ENCODE results near the gene NBPF11. TPM values are rescaled to one million over a fixed set of nuclear protein-coding genes. Genes with fewer than 3 reads are reported as not detected.
A peak's percentile ranks its signal among the peaks of the same experiment; 100 is the strongest.
"Not testable (repeated sequence)": the region's sequence is repeated elsewhere in the genome, so short reads cannot be mapped to it uniquely, and the experiment has no call there.

Gene NBPF11
- total RNA-seq, 2 donors from 2014 or later: 10.1 to 10.2 TPM

- no CpG with 5 or more reads among the region's 54 CpGs for WGBS, 2 donors
These were observed 73.2 kb downstream of the NBPF11 start for GRCh38 chr1:148078632-148079519.

DNA sequence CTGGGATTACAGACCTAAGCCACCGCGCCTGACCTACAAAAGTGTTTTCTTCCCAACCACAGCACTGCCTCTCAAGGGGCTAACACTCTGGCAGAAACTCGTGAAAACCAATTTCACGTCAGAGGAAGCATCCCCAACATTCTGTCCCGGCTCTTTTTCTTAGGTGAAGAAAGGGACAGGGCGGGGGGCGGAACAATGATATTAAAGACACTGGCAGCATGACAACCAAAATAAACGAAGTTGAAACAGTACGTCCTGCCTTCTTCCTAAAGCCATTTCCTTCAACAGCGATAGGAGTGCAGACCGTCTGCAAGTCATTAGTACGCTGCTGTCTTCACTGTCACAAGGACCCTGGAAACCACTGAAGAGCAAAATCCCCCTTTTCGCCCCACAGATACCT lies 74.0 kb downstream of the NBPF11 start:
- H3K27me3 ChIP-seq; H3K27ac ChIP-seq; DNase-seq; H3K4me3 ChIP-seq; H3K4me1 ChIP-seq; H3K9me3 ChIP-seq; intact Hi-C loops (cut with DNase I); H3K36me3 ChIP-seq (replicated peaks in 1 of 2; ENCODE audit: insufficient read depth in 1 of 2, low read depth in 2 of 2): not testable (repeated sequence)
- whole genome bisulfite sequencing, 2 donors: no CpG with 5 or more reads among the region's 13 CpGs
- ATAC-seq: peak; percentile 24

More at GRCh38 chr1:148078632-148079519, 73.2 kb downstream of the NBPF11 start:
- H3K36me3 ChIP-seq (replicated peaks in 1 of 2; ENCODE audit: insufficient read depth in 1 of 2, low read depth in 2 of 2); intact Hi-C loops (cut with DNase I); DNase-seq; H3K27ac ChIP-seq; H3K27me3 ChIP-seq; H3K9me3 ChIP-seq; H3K4me3 ChIP-seq; H3K4me1 ChIP-seq: not testable (repeated sequence)
- ATAC-seq: peak; percentile 42

- intact Hi-C loops (cut with DNase I); H3K9me3 ChIP-seq; H3K4me1 ChIP-seq; DNase-seq; H3K27ac ChIP-seq; H3K36me3 ChIP-seq (replicated peaks in 1 of 2; ENCODE audit: insufficient read depth in 1 of 2, low read depth in 2 of 2); ATAC-seq; H3K27me3 ChIP-seq; H3K4me3 ChIP-seq: not testable (repeated sequence)
- no CpG with 5 or more reads among the region's 3 CpGs for WGBS, 2 donors
These were observed 74.6 kb downstream of the NBPF11 start for GRCh38 chr1:148077458-148077857.

DNA sequence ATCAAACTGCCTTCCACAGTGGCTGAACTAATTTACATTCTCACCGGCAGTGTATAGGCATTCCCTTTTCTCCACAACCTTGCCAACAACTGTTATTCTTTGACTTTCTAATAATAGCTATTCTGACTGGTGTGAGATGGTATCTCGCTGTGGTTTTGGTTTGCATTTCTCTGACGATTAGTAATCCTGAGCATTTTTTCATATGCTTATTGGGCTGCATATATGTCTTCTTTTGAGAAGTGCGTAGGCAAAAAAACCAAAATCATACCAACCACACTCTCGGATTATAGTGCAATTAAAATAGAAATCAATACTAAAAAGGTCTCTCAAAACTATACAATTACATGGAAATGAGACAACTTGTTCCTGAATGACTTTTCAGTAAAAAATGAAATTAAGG lies 78.7 kb downstream of the NBPF11 start:
- H3K4me3 ChIP-seq; H3K4me1 ChIP-seq; H3K27me3 ChIP-seq; intact Hi-C loops (cut with DNase I); H3K9me3 ChIP-seq; DNase-seq; H3K36me3 ChIP-seq (replicated peaks in 1 of 2; ENCODE audit: insufficient read depth in 1 of 2, low read depth in 2 of 2); H3K27ac ChIP-seq; ATAC-seq: not testable (repeated sequence)
- no CpG with 5 or more reads among the region's 5 CpGs for WGBS, 2 donors

DNA sequence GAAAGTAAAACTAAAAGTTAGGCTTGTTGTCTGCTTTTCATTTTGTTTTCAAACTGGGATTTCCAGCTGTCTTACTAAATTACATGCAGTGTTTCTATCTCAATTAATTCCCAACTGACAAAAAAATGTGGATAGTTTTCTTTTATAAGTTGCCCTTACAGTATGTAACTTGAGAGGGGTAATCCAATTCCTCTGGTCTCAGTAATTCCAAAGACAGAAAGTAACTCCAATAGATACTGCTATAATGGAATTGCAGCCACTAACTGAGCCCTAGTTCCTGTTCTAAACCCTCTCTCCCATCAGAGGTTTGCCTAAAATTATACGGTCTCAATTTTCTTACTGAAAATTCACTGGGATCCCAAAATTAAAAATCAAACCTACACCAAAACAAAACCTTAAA lies 83.5 kb downstream of the NBPF11 start:
- H3K27me3 ChIP-seq; H3K4me3 ChIP-seq; H3K9me3 ChIP-seq; intact Hi-C loops (cut with DNase I); H3K4me1 ChIP-seq; DNase-seq; H3K27ac ChIP-seq; H3K36me3 ChIP-seq (replicated peaks in 1 of 2; ENCODE audit: insufficient read depth in 1 of 2, low read depth in 2 of 2); ATAC-seq: not testable (repeated sequence)
- 80% methylated on average over 1 of the region's 1 CpG; no CpG with 5 or more reads in 1 of the 2 donors for WGBS, 2 donors

GRCh38 chr1:148068201-148068600 lies 83.9 kb downstream of the NBPF11 start:
- WGBS, 2 donors: no CpG with 5 or more reads among the region's 5 CpGs

GRCh38 chr1:148060294-148060701 lies 91.8 kb downstream of the NBPF11 start:
- H3K4me3 ChIP-seq; H3K36me3 ChIP-seq (replicated peaks in 1 of 2; ENCODE audit: insufficient read depth in 1 of 2, low read depth in 2 of 2); H3K27me3 ChIP-seq; H3K4me1 ChIP-seq; ATAC-seq; intact Hi-C loops (cut with DNase I); H3K9me3 ChIP-seq; DNase-seq; H3K27ac ChIP-seq: not testable (repeated sequence)
- WGBS, 2 donors: 1% methylated on average over 19 of the region's 37 CpGs; no CpG with 5 or more reads in 1 of the 2 donors

More at GRCh38 chr1:148068201-148068600, 83.9 kb downstream of the NBPF11 start:
- H3K4me3 ChIP-seq; H3K9me3 ChIP-seq; H3K4me1 ChIP-seq; DNase-seq; H3K27me3 ChIP-seq; H3K27ac ChIP-seq; intact Hi-C loops (cut with DNase I); H3K36me3 ChIP-seq (replicated peaks in 1 of 2; ENCODE audit: insufficient read depth in 1 of 2, low read depth in 2 of 2); ATAC-seq: not testable (repeated sequence)

GRCh38 chr1:148057384-148057783 lies 94.7 kb downstream of the NBPF11 start:
- H3K27me3 ChIP-seq; intact Hi-C loops (cut with DNase I); H3K36me3 ChIP-seq (replicated peaks in 1 of 2; ENCODE audit: insufficient read depth in 1 of 2, low read depth in 2 of 2); ATAC-seq; H3K4me3 ChIP-seq; H3K9me3 ChIP-seq; H3K27ac ChIP-seq; H3K4me1 ChIP-seq: not testable (repeated sequence)
- peak in 1 of 4 donors; percentile 41 for DNase-seq
- 54 to 70% methylated on average over 5 of the region's 5 CpGs for WGBS, 2 donors

Small RNAs within 50 kb of the gene (small RNA-seq; reads per million reads assigned to genes)
- gene RNA5SP57: not detected

Other genes with a start within 250 kb of the NBPF11 start
- gene GJA8, start 249.5 kb downstream of the NBPF11 start, total RNA-seq: not detected
- gene GPR89B, start 223.9 kb downstream of the NBPF11 start, total RNA-seq: 10 to 100 TPM; 11.2 to 16.6 TPM

Measured in body of pancreas (tissue), 4 donors.